GM12873 (cell line): ENCODE measurements around the gene EME2.

Source experiments
- TF ChIP-seq, protein P1 (sequence below): IDR thresholded peaks from 2 replicates; pipeline ENCODE4 v1.5.1; 2012; ENCODE audit warnings: low read depth, mild to moderate bottlenecking, moderate library complexity, low read length, control low read depth; ENCODE audit not compliant: insufficient read depth; ENCODE audit errors: missing control alignments

The EME2 gene

DNA sequence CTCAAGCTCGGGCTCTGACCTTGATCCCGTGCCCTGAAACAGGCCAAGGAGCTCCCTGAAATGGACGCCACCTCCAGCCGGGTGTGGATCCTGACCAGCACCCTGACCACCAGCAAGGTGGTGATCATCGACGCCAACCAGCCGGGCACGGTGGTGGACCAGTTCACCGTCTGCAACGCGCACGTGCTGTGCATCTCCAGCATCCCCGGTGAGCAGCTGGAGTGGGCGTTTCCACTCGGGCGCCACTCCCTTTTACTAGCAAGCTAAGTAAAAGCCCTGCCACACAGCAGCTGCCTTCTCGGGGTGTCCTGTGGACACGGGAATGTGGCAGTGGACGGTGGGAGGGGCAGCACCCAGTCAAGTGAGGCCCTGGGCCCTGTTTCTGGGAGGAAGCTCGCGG lies 7.6 kb upstream of the EME2 start:
- TF ChIP-seq, protein P1, sequence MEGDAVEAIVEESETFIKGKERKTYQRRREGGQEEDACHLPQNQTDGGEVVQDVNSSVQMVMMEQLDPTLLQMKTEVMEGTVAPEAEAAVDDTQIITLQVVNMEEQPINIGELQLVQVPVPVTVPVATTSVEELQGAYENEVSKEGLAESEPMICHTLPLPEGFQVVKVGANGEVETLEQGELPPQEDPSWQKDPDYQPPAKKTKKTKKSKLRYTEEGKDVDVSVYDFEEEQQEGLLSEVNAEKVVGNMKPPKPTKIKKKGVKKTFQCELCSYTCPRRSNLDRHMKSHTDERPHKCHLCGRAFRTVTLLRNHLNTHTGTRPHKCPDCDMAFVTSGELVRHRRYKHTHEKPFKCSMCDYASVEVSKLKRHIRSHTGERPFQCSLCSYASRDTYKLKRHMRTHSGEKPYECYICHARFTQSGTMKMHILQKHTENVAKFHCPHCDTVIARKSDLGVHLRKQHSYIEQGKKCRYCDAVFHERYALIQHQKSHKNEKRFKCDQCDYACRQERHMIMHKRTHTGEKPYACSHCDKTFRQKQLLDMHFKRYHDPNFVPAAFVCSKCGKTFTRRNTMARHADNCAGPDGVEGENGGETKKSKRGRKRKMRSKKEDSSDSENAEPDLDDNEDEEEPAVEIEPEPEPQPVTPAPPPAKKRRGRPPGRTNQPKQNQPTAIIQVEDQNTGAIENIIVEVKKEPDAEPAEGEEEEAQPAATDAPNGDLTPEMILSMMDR = no peak

DNA sequence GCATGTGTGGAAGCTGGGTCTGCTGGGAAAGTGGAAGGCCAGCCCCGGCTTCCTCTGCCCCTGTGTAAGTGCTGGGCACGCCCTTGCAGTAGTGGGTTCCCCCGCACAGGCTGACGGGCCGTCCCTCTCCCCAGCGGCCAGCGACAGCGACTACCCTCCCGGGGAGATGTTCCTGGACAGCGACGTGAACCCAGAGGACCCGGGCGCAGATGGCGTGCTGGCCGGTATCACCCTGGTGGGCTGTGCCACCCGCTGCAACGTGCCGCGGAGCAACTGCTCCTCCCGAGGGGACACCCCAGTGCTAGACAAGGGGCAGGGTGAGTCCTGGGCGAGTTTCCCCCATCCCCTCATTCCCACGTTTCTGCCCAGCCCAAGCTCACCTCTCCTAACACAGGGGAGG lies 6.8 kb upstream of the EME2 start:
- TF ChIP-seq, protein P1 = no peak

DNA sequence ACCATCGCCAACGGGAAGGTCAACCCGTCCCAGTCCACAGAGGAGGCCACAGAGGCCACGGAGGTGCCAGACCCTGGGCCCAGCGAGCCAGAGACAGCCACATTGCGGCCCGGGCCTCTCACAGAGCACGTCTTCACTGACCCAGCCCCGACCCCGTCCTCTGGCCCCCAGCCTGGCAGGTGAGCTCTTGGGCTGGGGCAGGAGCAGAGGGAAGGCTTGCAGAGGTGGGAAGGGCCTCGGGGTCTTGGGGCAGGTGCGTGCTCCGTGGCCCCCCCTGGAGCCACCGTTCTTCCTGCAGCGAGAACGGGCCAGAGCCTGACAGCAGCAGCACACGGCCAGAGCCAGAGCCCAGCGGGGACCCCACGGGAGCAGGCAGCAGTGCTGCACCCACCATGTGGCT lies 6.4 kb upstream of the EME2 start:
- TF ChIP-seq, protein P1 = no peak

DNA sequence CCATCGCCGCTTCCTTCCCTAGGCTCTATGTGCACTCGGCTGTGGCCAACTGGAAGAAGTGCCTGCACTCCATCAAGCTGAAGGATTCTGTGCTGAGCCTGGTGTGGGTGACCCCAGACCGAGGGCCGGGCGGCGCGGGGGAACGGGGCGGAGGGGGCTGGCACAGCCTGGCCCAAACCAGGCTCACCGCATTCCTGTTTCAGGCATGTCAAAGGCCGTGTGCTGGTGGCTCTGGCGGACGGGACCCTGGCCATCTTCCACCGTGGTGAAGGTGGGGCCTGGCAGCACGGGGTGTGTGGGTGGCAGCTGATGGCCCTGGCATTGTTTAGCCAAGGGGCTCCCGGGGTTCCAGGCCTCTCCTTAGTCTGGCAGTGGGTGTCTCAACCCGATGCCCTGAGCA lies 5.9 kb upstream of the EME2 start:
- TF ChIP-seq, protein P1 = no peak

DNA sequence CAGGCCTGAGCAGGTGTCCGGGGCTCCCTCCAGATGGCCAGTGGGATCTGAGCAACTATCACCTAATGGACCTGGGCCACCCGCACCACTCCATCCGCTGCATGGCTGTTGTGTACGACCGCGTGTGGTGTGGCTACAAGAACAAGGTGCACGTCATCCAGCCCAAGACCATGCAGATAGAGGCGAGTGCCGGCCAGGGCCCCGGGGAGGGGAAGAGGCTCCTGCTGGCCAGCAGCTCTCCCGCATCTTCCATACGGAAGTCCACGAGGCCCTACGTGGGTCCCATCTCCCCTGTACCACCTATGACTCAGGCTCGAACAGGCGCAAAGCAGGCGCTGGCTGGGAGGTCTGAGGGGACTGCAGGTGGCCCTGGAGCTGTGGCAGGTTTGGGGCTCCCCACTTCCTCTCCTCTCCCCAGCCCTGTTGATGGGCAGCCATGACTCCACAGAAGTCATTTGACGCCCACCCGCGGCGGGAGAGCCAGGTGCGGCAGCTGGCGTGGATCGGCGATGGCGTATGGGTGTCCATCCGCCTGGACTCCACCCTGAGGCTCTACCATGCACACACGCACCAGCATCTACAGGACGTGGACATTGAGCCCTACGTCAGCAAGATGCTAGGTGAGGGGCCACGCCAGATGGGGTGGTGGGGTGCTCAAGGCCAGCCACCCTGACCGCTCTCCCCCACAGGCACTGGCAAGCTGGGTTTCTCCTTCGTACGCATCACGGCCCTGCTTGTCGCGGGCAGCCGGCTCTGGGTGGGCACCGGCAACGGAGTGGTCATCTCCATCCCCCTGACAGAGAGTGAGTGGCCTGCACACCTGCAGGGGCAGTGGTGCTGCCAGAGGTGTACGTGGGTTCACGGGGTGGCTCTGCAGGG lies 5.3 kb upstream of the EME2 start:
- TF ChIP-seq, protein P1 = no peak

DNA sequence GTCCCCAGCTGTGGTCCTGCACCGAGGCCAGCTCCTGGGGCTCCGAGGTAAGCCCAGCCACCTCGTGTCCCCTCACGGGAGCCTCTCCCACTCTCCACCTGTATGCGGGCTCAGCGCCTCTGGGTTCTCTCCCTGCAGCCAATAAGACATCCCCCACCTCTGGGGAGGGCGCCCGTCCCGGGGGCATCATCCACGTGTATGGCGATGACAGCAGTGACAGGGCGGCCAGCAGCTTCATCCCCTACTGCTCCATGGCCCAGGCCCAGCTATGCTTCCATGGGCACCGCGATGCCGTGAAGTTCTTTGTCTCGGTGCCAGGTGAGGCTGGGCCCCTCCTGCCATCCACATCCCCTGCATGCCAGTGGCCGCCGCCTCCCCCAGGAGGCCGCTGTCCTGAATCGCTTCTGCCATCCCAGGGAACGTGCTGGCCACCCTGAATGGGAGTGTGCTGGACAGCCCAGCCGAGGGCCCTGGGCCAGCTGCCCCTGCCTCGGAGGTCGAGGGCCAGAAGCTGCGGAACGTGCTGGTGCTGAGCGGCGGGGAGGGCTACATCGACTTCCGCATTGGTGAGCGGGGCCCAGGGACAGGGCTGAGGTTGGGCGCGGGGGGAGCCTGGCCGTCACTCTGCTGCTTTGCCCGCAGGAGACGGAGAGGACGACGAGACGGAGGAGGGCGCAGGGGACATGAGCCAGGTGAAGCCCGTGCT lies 4.4 kb upstream of the EME2 start:
- TF ChIP-seq, protein P1 = no peak

DNA sequence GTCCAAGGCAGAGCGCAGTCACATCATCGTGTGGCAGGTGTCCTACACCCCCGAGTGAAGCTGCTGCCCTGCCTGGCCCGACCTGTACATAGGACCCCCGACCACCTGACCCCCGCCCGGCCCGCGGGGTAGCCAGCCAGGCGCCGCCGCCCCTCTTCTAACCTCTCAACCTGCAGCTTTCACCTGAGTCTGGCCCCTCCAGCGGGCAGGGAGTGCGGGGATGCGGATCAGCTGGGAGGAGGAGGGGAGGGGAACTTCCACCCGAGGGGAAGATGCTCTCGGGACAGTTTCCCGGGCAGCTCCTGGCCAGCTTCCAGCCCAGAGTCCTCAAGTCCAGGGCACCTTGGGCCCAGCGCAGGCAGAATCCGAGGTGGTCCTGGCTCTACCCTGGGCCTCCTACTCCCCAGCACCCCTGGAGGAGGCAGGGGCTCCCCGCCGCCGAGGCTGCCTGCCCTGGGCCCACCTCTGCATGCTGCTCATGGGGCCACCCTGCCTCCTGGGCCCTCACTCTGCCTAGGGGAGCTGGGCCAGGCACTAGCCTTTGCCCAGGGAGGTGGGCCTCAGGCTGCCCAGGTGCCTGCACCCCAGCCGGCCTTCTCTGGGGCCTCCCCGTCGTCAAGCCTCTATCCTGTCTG lies 3.7 kb upstream of the EME2 start:
- TF ChIP-seq, protein P1 = no peak
